B cell (primary cell): ENCODE data around the gene SPACA6. TPM values are rescaled to one million over a fixed set of nuclear protein-coding genes. Genes with fewer than 3 reads are reported as not detected.

Experiments used
- ATAC-seq: fragments of 200-7000 bp; cut with Tn5 transposase; one replicate; pipeline ENCODE4 v1.10.0; 2021; ENCODE audit warnings: low read depth, mild to moderate bottlenecking, moderate number of reproducible peaks, moderate library complexity
- CTCF ChIA-PET: fragments of 350-600 bp; sonication (Branson Sonifier 250); formaldehyde crosslinking; loops from one replicate; lab custom pipeline; 2021; ENCODE audit warnings: antibody characterized with exemption, inconsistent platforms; lab: Charles Lee
- POLR2A ChIA-PET: fragments of 350-600 bp; sonication (Branson Sonifier 250); formaldehyde crosslinking; loops from one replicate; lab custom pipeline; 2021; ENCODE audit warnings: antibody characterized with exemption; lab: Charles Lee
- DNase-seq: peaks from one replicate; pipeline ENCODE4 v3.0.0; 2013
- H2AFZ ChIP-seq: 2 replicates; pipeline ENCODE4 v1.6.1; 2012; ENCODE audit warnings: mild to moderate bottlenecking, low read depth, low read length; ENCODE audit not compliant: insufficient read depth, poor library complexity, severe bottlenecking
- H3K27ac ChIP-seq, 2 donors: 1 replicate in 1 of 2; 2 replicates in 1 of 2; pipeline ENCODE4 v1.5.1; 2012 to 2013; ENCODE audit warnings: low read length in 2 of 2, mild to moderate bottlenecking in 2 of 2, moderate library complexity in 1 of 2
- H3K27me3 ChIP-seq, 4 experiments: fragments of 200-600 bp in 1 of 4; sonication (generic) in 1 of 4; replicated peaks in 1 of 4; 1 replicate in 2 of 4; 2 replicates in 2 of 4; pipeline versions ENCODE4 v1.6.1 to v1.7.0; 2013 to 2016; ENCODE audit warnings: low read length in 3 of 4, mild to moderate bottlenecking in 2 of 4, mixed read lengths in 1 of 4, moderate library complexity in 1 of 4; ENCODE audit not compliant: insufficient read depth in 4 of 4, control insufficient read depth in 3 of 4; ENCODE audit errors: control extremely low read depth in 1 of 4
- H3K36me3 ChIP-seq, 2 experiments: replicated peaks in 1 of 2; 1 replicate in 1 of 2; 2 replicates in 1 of 2; pipeline versions ENCODE4 v1.6.1 to v1.7.1; 2013; ENCODE audit warnings: low read length in 1 of 2; ENCODE audit not compliant: insufficient read depth in 2 of 2, control insufficient read depth in 1 of 2; ENCODE audit errors: control extremely low read depth in 1 of 2, extremely low read depth in 1 of 2
- H3K4me1 ChIP-seq, 2 donors: fragments of 200-600 bp in 1 of 2; sonication (generic) in 1 of 2; 1 replicate in 1 of 2; 2 replicates in 1 of 2; pipeline versions ENCODE4 v1.5.1 to v1.6.1; 2013 to 2017; ENCODE audit warnings: low read length in 2 of 2; ENCODE audit not compliant: control insufficient read depth in 2 of 2, insufficient read depth in 2 of 2
- H3K4me2 ChIP-seq: replicated peaks from 2 replicates; pipeline ENCODE3; 2012; ENCODE audit warnings: mild to moderate bottlenecking, low read depth, low read length; ENCODE audit not compliant: poor library complexity, severe bottlenecking
- H3K4me3 ChIP-seq, 5 experiments: fragments of 200-600 bp in 1 of 5; sonication (generic) in 1 of 5; 1 replicate in 3 of 5; 2 replicates in 2 of 5; pipeline versions ENCODE4 v1.5.1 to v1.7.0; 2011 to 2016; ENCODE audit warnings: low read length in 4 of 5, mild to moderate bottlenecking in 4 of 5, low read depth in 2 of 5, control low read depth in 1 of 5, moderate library complexity in 1 of 5; ENCODE audit not compliant: insufficient read depth in 1 of 5; ENCODE audit errors: control extremely low read depth in 1 of 5, extremely low read depth in 1 of 5
- H3K79me2 ChIP-seq: fragments of 200-600 bp; sonication (generic); one replicate; pipeline ENCODE4 v1.6.0; 2016; ENCODE audit warnings: low read length; ENCODE audit not compliant: control insufficient read depth, insufficient read depth
- H3K9ac ChIP-seq: fragments of 200-600 bp; sonication (generic); 2 replicates; pipeline ENCODE4 v1.6.1; 2017; ENCODE audit warnings: mild to moderate bottlenecking, low read length, moderate library complexity
- H3K9me3 ChIP-seq, 3 donors: one replicate each; pipeline versions ENCODE4 v1.6.1 to v1.7.1; 2013; ENCODE audit warnings: low read length in 2 of 3; ENCODE audit not compliant: control insufficient read depth in 2 of 3, insufficient read depth in 1 of 3; ENCODE audit errors: control extremely low read depth in 1 of 3
- H4K20me1 ChIP-seq: 2 replicates; pipeline ENCODE4 v1.6.0; 2012; ENCODE audit warnings: mild to moderate bottlenecking, low read length; ENCODE audit not compliant: insufficient read depth, control insufficient read depth, poor library complexity, severe bottlenecking
- H3K27ac Mint-ChIP-seq: one replicate; pipeline ENCODE4 v1.8.0; 2021; ENCODE audit warnings: mixed read lengths
- H3K27me3 Mint-ChIP-seq: one replicate; pipeline ENCODE4 v1.8.0; 2021; ENCODE audit warnings: mixed read lengths
- H3K4me1 Mint-ChIP-seq: one replicate; pipeline ENCODE4 v1.8.0; 2021; ENCODE audit warnings: mixed read lengths
- H3K4me3 Mint-ChIP-seq: one replicate; pipeline ENCODE4 v1.8.0; 2021; ENCODE audit warnings: mixed read lengths
- H3K9me3 Mint-ChIP-seq: one replicate; pipeline ENCODE4 v1.8.0; 2022; ENCODE audit warnings: mixed read lengths; ENCODE audit not compliant: insufficient read depth
- CTCF ChIP-seq: fragments of 200-600 bp; IDR thresholded peaks from one replicate; pipeline ENCODE4 v1.8.0; 2022; ENCODE audit warnings: antibody characterized with exemption, mild to moderate bottlenecking
- EZH2 ChIP-seq: IDR thresholded peaks from 2 replicates; pipeline ENCODE4 v1.6.1; 2012; ENCODE audit warnings: borderline replicate concordance, low read depth, mild to moderate bottlenecking, moderate library complexity, low read length; ENCODE audit not compliant: insufficient read depth, poor library complexity, severe bottlenecking
- WGBS: methylation state at CpG from one replicate; pipeline ENCODE4 v1.1.5; 2013; ENCODE audit warnings: missing lambda C conversion rate; ENCODE audit not compliant: insufficient coverage; 5-methylcytosine and 5-hydroxymethylcytosine counted together
- intact Hi-C: fragments of 100-400 bp; cut with micrococcal nuclease; formaldehyde crosslinking; loops from one replicate; pipeline ENCODE4 v1.10.0; 2022
- polyA plus RNA-seq: library from polyadenylated mRNA; depleted of rRNA; stranded (reverse); fragments of >200 nt; gene quantifications from 2 replicates; pipeline ENCODE4 v1.2.3, GENCODE V29; 2012
- total RNA-seq, 2 donors: library from RNA; stranded (reverse); fragments of 120-200 nt in 1 of 2; gene quantifications; 1 replicate in 1 of 2; 2 replicates in 1 of 2; pipeline versions ENCODE4 v1.2.3 to v1.2.4, GENCODE V29; 2013 to 2022

SPACA6 gene
- total and polyA plus RNA-seq, 2 donors (not counting 1 experiment from before 2014, with no cell fraction given): 3.3 to 4.0 TPM

- Mint-ChIP-seq H3K4me1 (peaks cover 20% of the 10 kb centered on the region), H3K9me3 (peaks cover under 1% of the 10 kb centered on the region), H3K27ac (no peak overlapping the region), H3K4me3 (peak overlapping the region; percentile 60), H3K27me3 (peaks cover 62% of the 10 kb centered on the region)
- Histone ChIP-seq H4K20me1 (no peaks in the 10 kb centered on the region), H3K79me2 (no peaks in the 10 kb centered on the region), H3K4me2 (peak overlapping the region; percentile 91), H3K36me3 (no peaks in the 10 kb centered on the region), H2AFZ (no peak overlapping the region), H3K27ac (no peak overlapping the region), H3K4me1 (peaks cover 15 to 25% of the 10 kb centered on the region in 2 donors), H3K9ac (peak overlapping the region; percentile 59), H3K4me3 (peak overlapping the region in 3 of 5 experiments; percentile 37 to 51 (median 51)), H3K9me3 (peaks cover 0 to 11% (median 0%) of the 10 kb centered on the region in 3 donors), H3K27me3 (peaks cover 0 to 59% (median 24%) of the 10 kb centered on the region in 4 experiments)
- POLR2A ChIA-PET: interaction anchor here (0.9 kb wide), 1 partner anchor 14 kb away, joined by 3 read pairs; no protein-coding TSS in a partner anchor
- 5% methylated on average over 21 of the region's 21 CpGs for WGBS
- TF ChIP-seq EZH2 (no peak), CTCF (no peak)
- CTCF ChIA-PET: no interaction called here
- DNase-seq: no peak
- intact Hi-C loops: no loop called here
- no peak for ATAC-seq
These were observed 3.2 kb upstream of the SPACA6 start for GRCh38 chr19:51689751-51690453.

GRCh38 chr19:51690454-51691073 is 2.6 kb upstream of the SPACA6 start:
- no peaks in the 10 kb centered on the region for H3K79me2 ChIP-seq
- Mint-ChIP-seq H3K27me3 (peaks cover 59% of the 10 kb centered on the region), H3K4me1 (peaks cover 20% of the 10 kb centered on the region), H3K9me3 (no peaks in the 10 kb centered on the region), H3K4me3 (peak overlapping the region; percentile 60), H3K27ac (no peak overlapping the region)
- H3K36me3 ChIP-seq: no peaks in the 10 kb centered on the region
- H3K4me1 ChIP-seq: peaks cover 15 to 25% of the 10 kb centered on the region in 2 donors
- POLR2A ChIA-PET: interaction anchor here (0.9 kb wide), 1 partner anchor 13 kb away, joined by 3 read pairs; no protein-coding TSS in a partner anchor
- H2AFZ ChIP-seq: peak overlapping the region; percentile 69
- H4K20me1 ChIP-seq: no peaks in the 10 kb centered on the region
- intact Hi-C loops: no loop called here
- peak; percentile 66 for DNase-seq
- no peak overlapping the region for H3K27ac ChIP-seq
- CTCF ChIA-PET: no interaction called here
- 17% methylated on average over 1 of the region's 21 CpGs for WGBS
- H3K27me3 ChIP-seq: peaks cover 0 to 56% (median 24%) of the 10 kb centered on the region in 4 experiments
- peaks cover 0 to 11% (median 0%) of the 10 kb centered on the region in 3 donors for H3K9me3 ChIP-seq
- peak overlapping the region in 4 of 5 experiments; percentile 28 to 51 (median 44) for H3K4me3 ChIP-seq
- H3K9ac ChIP-seq: peak overlapping the region; percentile 59
- TF ChIP-seq CTCF: no peak
- peak overlapping the region; percentile 91 for H3K4me2 ChIP-seq
- peak; percentile 59 for ATAC-seq
